GM10248 (cell line): ENCODE results near the gene EFNA3.

Experiments used
- CTCF ChIA-PET: fragments of 300-600 bp; sonication (Branson Sonifier 250); formaldehyde crosslinking; extraction: SDS; loops from one replicate; lab custom pipeline; 2021; ENCODE audit warnings: antibody characterized with exemption; lab: Yijun Ruan, JAX
- POLR2A ChIA-PET: fragments of 350-650 bp; sonication (Branson Sonifier 250); formaldehyde crosslinking; extraction: SDS; loops from one replicate; lab custom pipeline; 2020; ENCODE audit warnings: antibody characterized with exemption; lab: Yijun Ruan, JAX
- DNase-seq: peaks from one replicate; pipeline ENCODE4 v3.0.0; 2012; ENCODE audit errors: extremely low spot score
- CTCF ChIP-seq: IDR thresholded peaks from 2 replicates; pipeline ENCODE4 v1.5.1; 2012; ENCODE audit warnings: mild to moderate bottlenecking, low read depth; ENCODE audit errors: extremely low read depth, missing control alignments, control extremely low read depth

EFNA3 gene

GRCh38 chr1:155034318-155035208, 44.1 kb upstream of the EFNA3 start:
- TF ChIP-seq CTCF, result no peak
- no peak for DNase-seq
- ChIA-PET POLR2A (no interaction called here), CTCF (interaction anchor here (1.0 to 4.4 kb wide), 7 partner anchors 9 to 57 kb away, joined by 3 to 22 read pairs (median 6); partner anchors contain the start of gene ADAM15)

- DNase-seq, result no peak
- TF ChIP-seq CTCF, result no peak
- POLR2A ChIA-PET, result no interaction called here
- CTCF ChIA-PET, result interaction anchor here (1.0 to 4.4 kb wide), 4 partner anchors 8 to 49 kb away, joined by 3 to 22 read pairs (median 4); no protein-coding TSS in a partner anchor
Measured at GRCh38 chr1:155035936-155036335, 42.7 kb upstream of the EFNA3 start.

GRCh38 chr1:155037043-155037442, 41.6 kb upstream of the EFNA3 start:
- ChIA-PET POLR2A (interaction anchor here (0.7 kb wide), 1 partner anchor 16 kb away, joined by 7 read pairs; no protein-coding TSS in a partner anchor), CTCF (interaction anchor here (2.0 to 20.4 kb wide), 3 partner anchors 14 to 25 kb away, joined by 10 to 285 read pairs (median 13); partner anchors contain the start of genes ADAM15 and EFNA4)
- no peak for TF ChIP-seq CTCF
- no peak for DNase-seq

- POLR2A ChIA-PET, result interaction anchor here (0.7 kb wide), 1 partner anchor 17 kb away, joined by 7 read pairs; no protein-coding TSS in a partner anchor
Measured at GRCh38 chr1:155037851-155038441, 40.7 kb upstream of the EFNA3 start.

GRCh38 chr1:155038602-155039307, 39.9 kb upstream of the EFNA3 start:
- no peak for TF ChIP-seq CTCF
- POLR2A ChIA-PET, result interaction anchor here (0.5 kb wide), 1 partner anchor 12 kb away, joined by 3 read pairs; the partner anchor contains the start of gene ADAM15
- DNase-seq, result no peak
- CTCF ChIA-PET, result interaction anchor here (0.7 to 20.4 kb wide), 7 partner anchors 9 to 46 kb away, joined by 3 to 285 read pairs (median 5); partner anchors contain the start of genes ADAM15 and EFNA4

More at GRCh38 chr1:155037851-155038441, 40.7 kb upstream of the EFNA3 start:
- no peak for DNase-seq
- CTCF ChIA-PET, result interaction anchor here (1.3 to 20.4 kb wide), 4 partner anchors 13 to 26 kb away, joined by 3 to 285 read pairs (median 12); partner anchors contain the start of genes ADAM15 and EFNA4
- no peak for TF ChIP-seq CTCF
